Measurements from ENCODE around the gene ZNF385D.

- TF ChIP-seq CTCF (IDR thresholded peaks at IDR 0.05): no peak
- TF ChIP-seq POLR2A (IDR thresholded peaks at IDR 0.05): no peak
Measured at GRCh38 chr3:21561472-21561871, 189.5 kb downstream of the ZNF385D start.

Data from uterus (tissue), 2 donors.